ENCODE measurements around the gene C1R.

The C1R gene

DNA sequence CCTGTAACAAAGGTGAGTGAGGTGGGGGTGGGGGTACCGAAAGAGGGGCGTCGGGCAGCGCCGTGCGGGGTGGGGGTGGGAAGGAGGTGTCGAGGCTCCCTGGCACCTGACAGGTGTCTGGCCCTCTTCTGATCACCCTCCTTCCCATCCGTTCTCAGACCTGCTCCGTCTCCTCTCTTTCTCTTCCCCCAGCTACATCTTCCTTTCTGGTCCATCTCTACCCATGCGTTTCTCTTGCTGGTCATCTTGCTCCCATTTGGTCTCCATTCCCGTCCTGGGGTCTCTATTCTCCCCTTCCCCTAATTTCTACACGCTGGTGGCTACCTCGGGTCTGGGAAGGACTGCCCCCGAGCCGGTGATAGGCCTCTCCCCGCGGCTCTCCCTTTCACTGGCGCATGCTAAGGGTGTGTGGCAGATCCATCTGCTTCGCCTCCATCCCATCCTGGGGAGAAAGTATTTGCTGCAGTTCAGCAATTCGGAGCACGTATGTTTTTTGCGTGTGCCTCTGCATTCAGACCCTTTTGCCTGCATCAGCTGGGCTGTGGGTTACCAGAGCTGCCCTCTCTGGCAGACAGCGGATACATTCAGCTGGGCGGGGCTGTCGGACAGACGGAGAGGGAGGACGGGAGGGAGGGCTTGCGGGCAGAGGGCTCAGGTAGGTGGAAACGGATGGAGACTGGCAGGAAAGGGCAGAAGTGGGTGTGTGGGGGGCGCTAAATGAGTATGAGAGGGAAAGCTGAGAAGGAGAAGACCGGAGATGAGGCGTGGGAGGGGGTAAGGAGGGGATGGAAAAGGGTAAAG is 38.7 kb upstream of the C1R start:
- no peak overlapping the region for H3K14ac ChIP-seq (ENCODE audit: low read length)
- peak overlapping the region; percentile 97 for H3K4me2 ChIP-seq (ENCODE audit: insufficient read depth, low read length, poor library complexity, severe bottlenecking)
- peak overlapping the region; percentile 90 for H3K18ac ChIP-seq (ENCODE audit: low read length)
- no peak overlapping the region for H4K91ac ChIP-seq (ENCODE audit: low read depth, low read length, poor library complexity)
- H2BK12ac ChIP-seq (ENCODE audit: low read length), result no peak overlapping the region
- no peaks in the 10 kb centered on the region for H3K9me3 ChIP-seq (replicated peaks in 1 of 2; ENCODE audit: control insufficient read depth in 2 of 2, insufficient read depth in 1 of 2, low read depth in 1 of 2, low read length in 2 of 2)
- DNase-seq (ENCODE audit: low spot score), result no peak
- no peaks in the 10 kb centered on the region for H3K79me1 ChIP-seq (ENCODE audit: low read depth, low read length)
- H2AK5ac ChIP-seq (ENCODE audit: low read depth, low read length), result no peak overlapping the region
- no CpG with 5 or more reads among the region's 32 CpGs for WGBS, 2 donors (ENCODE audit: extremely low coverage in 2 of 2, insufficient read length in 2 of 2, insufficient replicate concordance in 1 of 2)
- peak overlapping the region; percentile 98 for H2AFZ ChIP-seq (ENCODE audit: low read length)
- peak overlapping the region; percentile 91 for H3K9ac ChIP-seq (ENCODE audit: low read depth, low read length, poor library complexity)
- H3K27ac ChIP-seq (replicated peaks; ENCODE audit: low read length), result no peak overlapping the region
- no peak overlapping the region for H2BK120ac ChIP-seq (ENCODE audit: low read depth, low read length)
- H3K4me1 ChIP-seq (ENCODE audit: control insufficient read depth in 2 of 2, insufficient read depth in 1 of 2, low read depth in 1 of 2, low read length in 2 of 2), result peaks cover 9 to 20% of the 10 kb centered on the region in 2 donors
- H2BK15ac ChIP-seq (ENCODE audit: low read length), result peak overlapping the region; percentile 69
- peaks cover 0 to 20% (median 0%) of the 10 kb centered on the region in 3 experiments for H3K27me3 ChIP-seq (ENCODE audit: control insufficient read depth in 3 of 3, insufficient read depth in 3 of 3, low read depth in 1 of 3, low read length in 3 of 3)
- no peak overlapping the region for H3K4ac ChIP-seq (ENCODE audit: low read length)
- H4K8ac ChIP-seq (ENCODE audit: low read depth, low read length), result no peak overlapping the region
- no peak overlapping the region for H3K23ac ChIP-seq (ENCODE audit: low read depth, low read length, poor library complexity)
- H3K36me3 ChIP-seq (replicated peaks in 1 of 2; ENCODE audit: control insufficient read depth in 2 of 2, insufficient read depth in 2 of 2, low read length in 2 of 2), result peaks cover 13 to 30% of the 10 kb centered on the region in 2 donors
- peak overlapping the region; percentile 89 for H3K4me3 ChIP-seq (ENCODE audit: low read length in 2 of 2)
- H2BK5ac ChIP-seq (ENCODE audit: low read length), result no peak overlapping the region

DNA sequence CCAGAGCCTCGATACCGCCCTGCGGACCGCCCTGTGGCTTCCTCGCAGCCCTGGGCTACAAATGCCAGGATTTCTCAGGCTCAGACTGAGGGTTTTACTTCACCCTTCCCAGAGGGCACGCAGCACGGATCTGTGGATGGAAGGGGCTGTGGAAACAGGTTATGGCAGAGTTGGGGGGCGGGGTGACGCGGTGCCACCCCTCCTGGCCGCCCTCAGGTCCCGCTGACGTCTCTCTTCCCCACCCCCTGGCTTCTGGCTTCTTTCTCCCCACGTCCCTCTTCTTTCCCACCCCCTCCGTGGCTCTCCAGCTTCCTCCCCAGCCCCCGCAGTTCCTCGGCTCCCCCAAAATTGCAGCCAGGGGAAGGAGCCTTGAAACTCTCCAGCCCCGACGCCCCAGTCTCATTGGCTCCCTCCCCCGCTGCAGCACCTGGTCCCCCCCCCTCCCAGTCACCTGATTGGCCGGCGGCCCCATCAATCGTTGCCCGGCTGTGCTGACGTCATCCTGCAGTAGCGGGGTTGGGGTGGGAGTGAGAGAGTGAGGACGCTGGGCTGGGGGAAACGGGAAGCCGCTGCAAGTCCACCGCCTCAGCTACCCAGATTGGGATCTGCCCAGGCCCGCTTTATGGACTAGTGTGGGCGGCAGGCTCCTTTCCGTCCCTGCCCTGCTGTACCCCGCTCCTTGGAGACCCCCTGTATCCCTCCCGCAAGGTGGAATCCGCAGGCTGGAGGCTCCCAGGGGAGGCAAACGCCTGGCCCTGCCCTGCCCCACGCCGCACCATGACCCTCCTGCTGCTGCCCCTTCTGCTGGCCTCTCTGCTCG is 37.8 kb upstream of the C1R start, which contains the start of gene CLSTN3:
Gene CLSTN3, plus strand, starts transcription at position 500 of the 820 bp plus-strand sequence. Its CDS starts 278 bp downstream, at position 778.
- Histone ChIP-seq H4K91ac (ENCODE audit: low read depth, low read length, poor library complexity) (peak within 1 kb of the TSS; percentile 74), H3K4ac (ENCODE audit: low read length) (no peak within 1 kb of the TSS), H2BK5ac (ENCODE audit: low read length) (no peak within 1 kb of the TSS), H2AFZ (ENCODE audit: low read length) (peak within 1 kb of the TSS; percentile 98), H3K27me3 (ENCODE audit: control insufficient read depth in 3 of 3, insufficient read depth in 3 of 3, low read depth in 1 of 3, low read length in 3 of 3) (peaks cover 0 to 20% (median 0%) of the 10 kb centered on the region in 3 experiments), H3K4me3 (ENCODE audit: low read length in 2 of 2) (peak within 1 kb of the TSS; percentile 89), H3K36me3 (replicated peaks in 1 of 2; ENCODE audit: control insufficient read depth in 2 of 2, insufficient read depth in 2 of 2, low read length in 2 of 2) (peaks cover 6 to 21% of the 10 kb centered on the region in 2 donors), H2BK120ac (ENCODE audit: low read depth, low read length) (no peak within 1 kb of the TSS), H3K23ac (ENCODE audit: low read depth, low read length, poor library complexity) (peak within 1 kb of the TSS; percentile 90), H3K4me2 (ENCODE audit: insufficient read depth, low read length, poor library complexity, severe bottlenecking) (peak within 1 kb of the TSS; percentile 100), H3K9ac (ENCODE audit: low read depth, low read length, poor library complexity) (peak within 1 kb of the TSS; percentile 93), H4K8ac (ENCODE audit: low read depth, low read length) (no peak within 1 kb of the TSS), H2BK15ac (ENCODE audit: low read length) (peak within 1 kb of the TSS; percentile 81), H2BK12ac (ENCODE audit: low read length) (no peak within 1 kb of the TSS), H3K9me3 (replicated peaks in 1 of 2; ENCODE audit: control insufficient read depth in 2 of 2, insufficient read depth in 1 of 2, low read depth in 1 of 2, low read length in 2 of 2) (no peaks in the 10 kb centered on the region), H3K79me1 (ENCODE audit: low read depth, low read length) (no peaks in the 10 kb centered on the region), H3K18ac (ENCODE audit: low read length) (peak within 1 kb of the TSS; percentile 90), H3K14ac (ENCODE audit: low read length) (peak within 1 kb of the TSS; percentile 39), H2AK5ac (ENCODE audit: low read depth, low read length) (peak within 1 kb of the TSS; percentile 69), H3K27ac (replicated peaks; ENCODE audit: low read length) (no peak within 1 kb of the TSS), H3K4me1 (ENCODE audit: control insufficient read depth in 2 of 2, insufficient read depth in 1 of 2, low read depth in 1 of 2, low read length in 2 of 2) (peaks cover 9 to 20% of the 10 kb centered on the region in 2 donors)
- WGBS, 2 donors (ENCODE audit: extremely low coverage in 2 of 2, insufficient read length in 2 of 2, insufficient replicate concordance in 1 of 2), result no CpG with 5 or more reads among the region's 40 CpGs
- DNase-seq (ENCODE audit: low spot score), result peak; percentile 83

DNA sequence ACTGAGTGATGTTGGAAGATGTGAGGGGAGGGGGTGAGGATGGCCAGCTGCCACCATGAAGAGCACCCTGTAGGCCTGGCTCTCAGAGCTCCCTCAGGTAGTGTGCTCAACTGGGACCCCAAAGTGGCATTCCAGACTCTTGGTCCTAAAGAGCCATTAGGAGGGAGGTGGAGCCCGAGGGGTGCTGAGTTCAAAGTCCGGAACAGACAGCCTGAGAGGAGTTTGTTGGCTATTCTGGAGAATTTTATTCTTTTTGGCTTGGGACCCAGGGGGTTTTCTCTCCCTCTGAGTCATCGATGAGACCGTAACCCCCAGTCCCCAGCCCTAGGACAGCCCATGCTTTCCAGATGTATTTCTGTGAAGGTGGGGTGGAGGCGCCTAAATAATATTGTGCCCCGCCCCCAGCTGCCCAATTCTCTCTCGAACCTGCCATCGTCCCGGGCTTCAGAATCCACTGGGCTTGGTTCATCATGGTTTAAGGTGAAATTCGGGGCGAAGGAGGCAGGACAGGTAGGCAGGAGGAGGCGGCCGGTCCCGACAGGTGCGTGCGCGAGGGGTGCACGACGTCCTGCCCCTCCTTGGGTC is 37.1 kb upstream of the C1R start:
- Histone ChIP-seq H2BK120ac (ENCODE audit: low read depth, low read length) (no peak overlapping the region), H3K27me3 (ENCODE audit: control insufficient read depth in 3 of 3, insufficient read depth in 3 of 3, low read depth in 1 of 3, low read length in 3 of 3) (peaks cover 0 to 20% (median 0%) of the 10 kb centered on the region in 3 experiments), H4K8ac (ENCODE audit: low read depth, low read length) (no peak overlapping the region), H3K4me1 (ENCODE audit: control insufficient read depth in 2 of 2, insufficient read depth in 1 of 2, low read depth in 1 of 2, low read length in 2 of 2) (peaks cover 9 to 20% of the 10 kb centered on the region in 2 donors), H2BK5ac (ENCODE audit: low read length) (no peak overlapping the region), H3K18ac (ENCODE audit: low read length) (peak overlapping the region; percentile 87), H3K9me3 (replicated peaks in 1 of 2; ENCODE audit: control insufficient read depth in 2 of 2, insufficient read depth in 1 of 2, low read depth in 1 of 2, low read length in 2 of 2) (no peaks in the 10 kb centered on the region), H3K79me1 (ENCODE audit: low read depth, low read length) (no peaks in the 10 kb centered on the region), H3K9ac (ENCODE audit: low read depth, low read length, poor library complexity) (peak overlapping the region; percentile 93), H3K4ac (ENCODE audit: low read length) (no peak overlapping the region), H3K4me3 (ENCODE audit: low read length in 2 of 2) (peak overlapping the region; percentile 84 to 89), H3K36me3 (replicated peaks in 1 of 2; ENCODE audit: control insufficient read depth in 2 of 2, insufficient read depth in 2 of 2, low read length in 2 of 2) (peaks cover 2 to 14% of the 10 kb centered on the region in 2 donors), H2BK15ac (ENCODE audit: low read length) (peak overlapping the region; percentile 81), H2AK5ac (ENCODE audit: low read depth, low read length) (peak overlapping the region; percentile 69), H3K27ac (replicated peaks; ENCODE audit: low read length) (no peak overlapping the region), H3K4me2 (ENCODE audit: insufficient read depth, low read length, poor library complexity, severe bottlenecking) (peak overlapping the region; percentile 100), H3K23ac (ENCODE audit: low read depth, low read length, poor library complexity) (peak overlapping the region; percentile 90), H2BK12ac (ENCODE audit: low read length) (no peak overlapping the region), H4K91ac (ENCODE audit: low read depth, low read length, poor library complexity) (peak overlapping the region; percentile 74), H2AFZ (ENCODE audit: low read length) (peak overlapping the region; percentile 98), H3K14ac (ENCODE audit: low read length) (peak overlapping the region; percentile 39)
- no CpG with 5 or more reads among the region's 19 CpGs for WGBS, 2 donors (ENCODE audit: extremely low coverage in 2 of 2, insufficient read length in 2 of 2, insufficient replicate concordance in 1 of 2)
- no peak for DNase-seq (ENCODE audit: low spot score)

Measured in neuronal stem cell (in vitro differentiated cells).